K562 (cell line): ENCODE data around the gene KCNIP2. TPM values are rescaled to one million over a fixed set of nuclear protein-coding genes. Genes with fewer than 3 reads are reported as not detected.

Experiments used
- ATAC-seq: fragments of 200-7000 bp; cut with Tn5 transposase; 3 replicates; pipeline ENCODE4 v1.9.1; 2020; ENCODE audit warnings: moderate library complexity
- BruUV-seq: library from RNA; stranded (reverse); fragments of 400-500 nt; replicated peaks from 2 replicates; lab custom pipeline; 2021; lab: Mats Ljungman, UMichigan
- CTCF ChIA-PET: fragments of 300-600 bp; formaldehyde crosslinking; extraction: SDS; loops from one replicate; lab custom pipeline; 2021; ENCODE audit warnings: low intra/inter-chr PET ratio; lab: Yijun Ruan, JAX
- POLR2A ChIA-PET: fragments of 300-600, 350-650 bp; sonication (Branson Sonifier 250); formaldehyde crosslinking; extraction: SDS; loops from one replicate; lab custom pipeline; 2021; ENCODE audit warnings: antibody characterized with exemption, inconsistent platforms; lab: Yijun Ruan, JAX
- DNase-seq, 4 experiments: peaks; one replicate each; pipeline versions ENCODE4 v3.0.0 to v3.0.0-alpha.2; 2011 to 2018; ENCODE audit warnings: low spot score in 3 of 4, mixed read lengths in 3 of 4; ENCODE audit errors: extremely low read depth in 1 of 4
- FAIRE-seq: peaks from 2 replicates; lab custom pipeline; 2011; peaks lifted over from hg19 to GRCh38; lab: Jason Lieb, UNC
- H2AFZ ChIP-seq: 2 replicates; pipeline ENCODE4 v1.6.0; 2011; ENCODE audit warnings: low read depth, low read length, control low read depth, inconsistent platforms
- H3K27ac ChIP-seq: fragments of 200-600 bp; 3 replicates; pipeline ENCODE4 v1.8.0; 2011; ENCODE audit warnings: low read depth, mild to moderate bottlenecking, control low read depth, inconsistent platforms, low read length, moderate library complexity, mixed read lengths; ENCODE audit errors: extremely low read depth
- H3K27me3 ChIP-seq, 2 experiments: fragments of 300-600 bp in 1 of 2; 2 replicates in 1 of 2; 3 replicates in 1 of 2; pipeline versions ENCODE4 v1.6.0 to v1.8.0; 2011; ENCODE audit warnings: inconsistent platforms in 2 of 2, low read length in 2 of 2, mild to moderate bottlenecking in 1 of 2, mixed read lengths in 1 of 2, moderate library complexity in 1 of 2; ENCODE audit not compliant: control insufficient read depth in 2 of 2, insufficient read depth in 2 of 2
- H3K36me3 ChIP-seq: fragments of 300-600 bp; 3 replicates; pipeline ENCODE4 v1.8.0; 2011; ENCODE audit warnings: mild to moderate bottlenecking, low read length, inconsistent platforms; ENCODE audit not compliant: control insufficient read depth, insufficient read depth
- H3K4me1 ChIP-seq, 2 experiments: fragments of 200-600 bp in 1 of 2; replicated peaks in 1 of 2; 2 replicates in 1 of 2; 3 replicates in 1 of 2; pipeline versions ENCODE4 v1.5.1 to v1.8.0; 2011; ENCODE audit warnings: inconsistent platforms in 2 of 2, low read length in 2 of 2, mild to moderate bottlenecking in 1 of 2, mixed read lengths in 1 of 2, moderate library complexity in 1 of 2; ENCODE audit not compliant: control insufficient read depth in 2 of 2, insufficient read depth in 2 of 2
- H3K4me2 ChIP-seq: 2 replicates; pipeline ENCODE4 v1.6.1; 2011; ENCODE audit warnings: low read length, control low read depth, inconsistent platforms, mixed read lengths; ENCODE audit not compliant: insufficient read depth
- H3K4me3 ChIP-seq: fragments of 200-600 bp; sonication (generic), shearing (Covaris generic); 2 replicates; pipeline ENCODE4 v1.5.1; 2016; ENCODE audit warnings: control low read depth, inconsistent platforms
- H3K79me2 ChIP-seq: fragments of 200-600 bp; 3 replicates; pipeline ENCODE4 v1.8.0; 2011; ENCODE audit warnings: low read length, inconsistent platforms; ENCODE audit not compliant: control insufficient read depth, insufficient read depth
- H3K9ac ChIP-seq, 2 experiments: 2 replicates each; pipeline versions ENCODE4 v1.6.0 to v1.6.1; 2011; ENCODE audit warnings: low read depth in 2 of 2, low read length in 2 of 2, control low read depth in 1 of 2, inconsistent platforms in 1 of 2, mild to moderate bottlenecking in 1 of 2, mixed read lengths in 1 of 2; ENCODE audit not compliant: insufficient read depth in 1 of 2
- H3K9me1 ChIP-seq: one replicate; pipeline ENCODE4 v1.6.0; 2011; ENCODE audit warnings: inconsistent platforms, mild to moderate bottlenecking, low read length, moderate library complexity; ENCODE audit not compliant: control insufficient read depth, insufficient read depth
- H3K9me3 ChIP-seq: replicated peaks from 2 replicates; pipeline ENCODE4 v1.5.1; 2011; ENCODE audit warnings: low read depth, low read length, inconsistent platforms; ENCODE audit not compliant: control insufficient read depth, insufficient read depth
- H4K20me1 ChIP-seq: replicated peaks from 2 replicates; pipeline ENCODE4 v1.6.1; 2011; ENCODE audit warnings: low read length, inconsistent platforms, mixed read lengths; ENCODE audit not compliant: control insufficient read depth, insufficient read depth
- AFF4 ChIP-seq: sonication (generic); formaldehyde crosslinking; IDR thresholded peaks from 2 replicates; pipeline ENCODE4 v1.8.0; 2023; ENCODE audit warnings: mild to moderate bottlenecking, missing genetic modification reagents
- CBX3 ChIP-seq, 2 experiments: IDR thresholded peaks; 1 replicate in 1 of 2; 2 replicates in 1 of 2; pipeline ENCODE4 v1.6.1; 2012; ENCODE audit warnings: inconsistent platforms in 2 of 2, low read length in 2 of 2, borderline replicate concordance in 1 of 2, control low read depth in 1 of 2
- CHD4 ChIP-seq: fragments of 200-600 bp; sonication (generic); IDR thresholded peaks from 3 replicates; pipeline ENCODE4 v1.6.1; 2012; ENCODE audit warnings: low read depth, mild to moderate bottlenecking, mixed read lengths, low read length, inconsistent platforms; ENCODE audit not compliant: insufficient read depth, insufficient replicate concordance, poor library complexity, severe bottlenecking
- DNMT1 ChIP-seq: fragments of 450-650 bp; IDR thresholded peaks from 2 replicates; pipeline ENCODE4 v1.6.1; 2016; ENCODE audit warnings: antibody characterized with exemption, mild to moderate bottlenecking
- KLF13 ChIP-seq: fragments of 450-650 bp; IDR thresholded peaks from 2 replicates; pipeline ENCODE4 v1.6.1; 2016; ENCODE audit warnings: missing genetic modification characterization, low read depth, mild to moderate bottlenecking, missing compliant biosample characterization, moderate library complexity, borderline replicate concordance
- LEF1 ChIP-seq: fragments of 450-650 bp; IDR thresholded peaks from 2 replicates; pipeline ENCODE4 v1.6.1; 2016; ENCODE audit warnings: mild to moderate bottlenecking
- NCOA4 ChIP-seq: fragments of 450-650 bp; IDR thresholded peaks from 2 replicates; pipeline ENCODE4 v1.6.1; 2018; ENCODE audit warnings: mild to moderate bottlenecking; ENCODE audit not compliant: partially characterized antibody
- POU5F1 ChIP-seq: fragments of 150-350 bp; IDR thresholded peaks from 2 replicates; pipeline ENCODE4 v1.6.1; 2014; ENCODE audit warnings: borderline replicate concordance, low read length, low read depth, mild to moderate bottlenecking; ENCODE audit not compliant: partially characterized antibody
- PRPF4 ChIP-seq: fragments of 200-400 bp; formaldehyde crosslinking; IDR thresholded peaks from one replicate; pipeline ENCODE4 v1.6.1; 2017; ENCODE audit warnings: low read length, low read depth, mild to moderate bottlenecking; ENCODE audit not compliant: insufficient read depth, poor library complexity, severe bottlenecking
- RCOR1 ChIP-seq, 2 experiments: IDR thresholded peaks; 2 replicates each; pipeline ENCODE4 v1.6.1; 2012; ENCODE audit warnings: low read depth in 2 of 2, low read length in 2 of 2, borderline replicate concordance in 1 of 2, improper control_type of control experiment in 1 of 2
- SP1 ChIP-seq: sonication (generic); formaldehyde crosslinking; IDR thresholded peaks from 2 replicates; pipeline ENCODE4 v1.8.1; 2022; ENCODE audit warnings: mild to moderate bottlenecking, missing genetic modification reagents
- ZNF174 ChIP-seq: fragments of 250-450 bp; sonication (Bioruptor Pico); IDR thresholded peaks from 2 replicates; pipeline ENCODE4 v1.4.0; 2020; ENCODE audit warnings: mild to moderate bottlenecking
- ZNF253 ChIP-seq: fragments of 250-450 bp; sonication (Bioruptor Pico); conservative IDR thresholded peaks from 2 replicates; pipeline ENCODE4 v1.6.1; 2021; ENCODE audit warnings: mild to moderate bottlenecking
- ZNF384 ChIP-seq: IDR thresholded peaks from 2 replicates; pipeline ENCODE4 v1.6.1; 2012; ENCODE audit warnings: low read depth, low read length, improper control_type of control experiment
- ZNF551 ChIP-seq: fragments of 250-450 bp; sonication (Bioruptor Pico); IDR thresholded peaks from 2 replicates; pipeline ENCODE4 v1.5.0; 2021; ENCODE audit warnings: mild to moderate bottlenecking, moderate library complexity
- ZNF76 ChIP-seq: fragments of 250-450 bp; sonication (Bioruptor Pico); IDR thresholded peaks from 2 replicates; pipeline ENCODE4 v1.4.0; 2020; ENCODE audit warnings: mild to moderate bottlenecking, moderate library complexity, borderline replicate concordance
- WGBS: fragments of 100-300 bp; shearing (Covaris generic); methylation state at CpG from one replicate; pipeline ENCODE4 v1.1.6; 2016; ENCODE audit warnings: low coverage, mixed read lengths; ENCODE audit not compliant: insufficient coverage; ENCODE audit errors: missing lambda C conversion rate; 5-methylcytosine and 5-hydroxymethylcytosine counted together
- in situ Hi-C: fragments of 300-500 bp; cut with MboI; formaldehyde crosslinking; loops from 4 replicates; pipeline ENCODE4 v1.15.0; 2018; ENCODE audit warnings: inconsistent platforms, mixed read lengths
- intact Hi-C: fragments of 100-400 bp; cut with micrococcal nuclease; formaldehyde crosslinking; loops from 2 replicates; pipeline ENCODE4 v1.14.2; 2022
- polyA plus RNA-seq, 8 experiments: library from polyadenylated mRNA; depleted of rRNA in 4 of 8; stranded (reverse) in 5 of 8; unstranded in 3 of 8; fragments of >200 nt; fragmentation: Nextera tagmentation in 2 of 8; fragmentation: Illumina TruSeq in 1 of 8; extraction: Ambion mirVana in 2 of 8; extraction: Trizol in 1 of 8; gene quantifications; 2 replicates each; pipeline versions ENCODE4 v1.2.1 to v1.2.3, GENCODE V29; 2011 to 2014; ENCODE audit warnings: inconsistent platforms in 1 of 8, missing spikeins in 1 of 8
- total RNA-seq, 7 experiments: library from RNA; depleted of rRNA in 6 of 7; stranded (reverse); fragments of >200 nt in 6 of 7; fragmentation: Illumina TruSeq in 2 of 7; extraction: Trizol in 2 of 7; gene quantifications; 2 replicates each; pipeline versions ENCODE4 v1.2.1 to v1.2.3, GENCODE V29; 2011 to 2021; ENCODE audit warnings: low replicate concordance in 1 of 7

Gene KCNIP2
- total and polyA plus RNA-seq, 9 of the 15 experiments (the other 6 are each of a cell fraction or from before 2014, with no cell fraction given) = 2.5 to 7.6 (median 4.1) TPM

DNA sequence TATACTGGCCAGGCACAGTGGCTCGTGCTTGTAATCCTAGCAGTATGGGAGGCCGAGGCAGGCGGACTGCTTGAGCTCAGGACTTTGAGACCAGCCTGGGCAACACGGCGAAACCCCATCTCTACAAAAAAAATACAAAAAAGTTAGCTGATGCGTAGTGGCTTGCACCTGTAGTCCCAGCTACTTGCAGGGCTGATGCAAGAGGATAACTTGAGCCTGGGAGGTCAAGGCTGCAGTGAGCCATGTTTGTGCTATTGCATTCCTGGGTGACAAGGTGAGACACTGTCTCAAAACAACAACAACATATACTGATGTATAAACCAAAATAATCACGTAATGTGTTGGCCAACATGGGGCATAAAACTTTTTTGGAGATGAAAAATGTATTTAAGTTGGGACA, 53.9 kb downstream of the KCNIP2 start:
- no peak overlapping the region for H3K4me3 ChIP-seq
- H3K4me1 ChIP-seq = peaks cover 0 to 2% of the 10 kb centered on the region in 2 experiments; a peak in 1 of 5 replicates
- BruUV-seq = no TSS peak
- no peaks in the 10 kb centered on the region for H3K27me3 ChIP-seq
- TF ChIP-seq KLF13 (tag) (no peak), RCOR1 (IDR thresholded peaks at IDR 0.05; ENCODE audit: borderline replicate concordance in 1 of 2, low read depth in 2 of 2, low read length in 2 of 2) (no peak), ZNF253 (CRISPR knock-in tag) (no peak), POU5F1 (no peak), PRPF4 (no peak), ZNF76 (no peak), NCOA4 (no peak), DNMT1 (no peak), CHD4 (no peak), LEF1 (no peak), SP1 (CRISPR knock-in tag) (no peak), ZNF551 (CRISPR knock-in tag) (no peak), CBX3 (IDR thresholded peaks at IDR 0.05; ENCODE audit: borderline replicate concordance in 1 of 2, low read length in 2 of 2) (no peak), ZNF174 (CRISPR knock-in tag) (no peak), ZNF384 (no peak), AFF4 (CRISPR knock-in tag) (no peak)
- no peak overlapping the region for H3K4me2 ChIP-seq
- peaks cover 1% of the 10 kb centered on the region; the same call in 1 of the 3 replicates for H3K79me2 ChIP-seq
- no peak overlapping the region for H2AFZ ChIP-seq
- no peaks in the 10 kb centered on the region for H4K20me1 ChIP-seq
- H3K27ac ChIP-seq = no peak overlapping the region
- ATAC-seq (no peak), FAIRE-seq (no peak), DNase-seq (no peak)
- no peak overlapping the region for H3K9ac ChIP-seq
- no peaks in the 10 kb centered on the region for H3K9me1 ChIP-seq
- in situ Hi-C loops = no loop called here
- CTCF ChIA-PET = no interaction called here
- peaks cover 86% of the 10 kb centered on the region for H3K36me3 ChIP-seq
- WGBS = 94% methylated on average over 6 of the region's 7 CpGs
- intact Hi-C loops = no loop called here
- no peaks in the 10 kb centered on the region for H3K9me3 ChIP-seq
- POLR2A ChIA-PET = no interaction called here
